Keratinocyte (primary cell): ENCODE data around the gene THOP1. TPM values are rescaled to one million over a fixed set of nuclear protein-coding genes. Genes with fewer than 3 reads are reported as not detected.

ENCODE experiments used
- DNase-seq: peaks from one replicate; pipeline ENCODE4 v3.0.0-alpha.2; 2011; ENCODE audit warnings: low read depth, missing footprints, low spot score
- FAIRE-seq: peaks from 2 replicates; lab custom pipeline; 2011; peaks lifted over from hg19 to GRCh38; lab: Jason Lieb, UNC
- H2AFZ ChIP-seq: 2 replicates; pipeline ENCODE4 v1.6.0; 2012; ENCODE audit warnings: low read length, control low read depth, inconsistent platforms; ENCODE audit not compliant: control insufficient read depth
- H3K27ac ChIP-seq: 2 replicates; pipeline ENCODE4 v1.5.1; 2011; ENCODE audit warnings: low read length; ENCODE audit not compliant: control insufficient read depth, insufficient read depth
- H3K27me3 ChIP-seq: 3 replicates; pipeline ENCODE4 v1.6.0; 2011; ENCODE audit warnings: low read length; ENCODE audit not compliant: control insufficient read depth, insufficient read depth; ENCODE audit errors: extremely low read depth
- H3K36me3 ChIP-seq, 2 experiments: 2 replicates in 1 of 2; 3 replicates in 1 of 2; pipeline ENCODE4 v1.5.1; 2011; ENCODE audit warnings: low read length in 2 of 2, mild to moderate bottlenecking in 1 of 2; ENCODE audit not compliant: control insufficient read depth in 2 of 2, insufficient read depth in 2 of 2; ENCODE audit errors: extremely low read depth in 1 of 2
- H3K4me1 ChIP-seq: 3 replicates; pipeline ENCODE4 v1.5.1; 2011; ENCODE audit warnings: low read length; ENCODE audit not compliant: control insufficient read depth, insufficient read depth; ENCODE audit errors: extremely low read depth
- H3K4me2 ChIP-seq: 3 replicates; pipeline ENCODE4 v1.6.0; 2011; ENCODE audit warnings: low read depth, low read length; ENCODE audit not compliant: control insufficient read depth, insufficient read depth; ENCODE audit errors: extremely low read depth
- H3K4me3 ChIP-seq, 3 experiments: fragments of 200-600 bp in 1 of 3; sonication (generic) in 1 of 3; 2 replicates in 2 of 3; 3 replicates in 1 of 3; pipeline ENCODE4 v1.5.1; 2011 to 2016; ENCODE audit warnings: low read length in 3 of 3, mild to moderate bottlenecking in 3 of 3, control low read depth in 2 of 3, inconsistent platforms in 1 of 3, low read depth in 1 of 3, mixed read lengths in 1 of 3, mixed run types in 1 of 3, moderate library complexity in 1 of 3; ENCODE audit not compliant: control insufficient read depth in 2 of 3, insufficient read depth in 2 of 3; ENCODE audit errors: extremely low read depth in 1 of 3
- H3K79me2 ChIP-seq: 2 replicates; pipeline ENCODE4 v1.6.0; 2012; ENCODE audit warnings: low read length; ENCODE audit not compliant: control insufficient read depth, insufficient read depth
- H3K9ac ChIP-seq: 3 replicates; pipeline ENCODE4 v1.6.0; 2011; ENCODE audit warnings: low read length; ENCODE audit not compliant: control insufficient read depth, insufficient read depth; ENCODE audit errors: extremely low read depth
- H3K9me1 ChIP-seq: 3 replicates; pipeline ENCODE4 v1.6.0; 2011; ENCODE audit warnings: low read length; ENCODE audit not compliant: control insufficient read depth, insufficient read depth; ENCODE audit errors: extremely low read depth
- H3K9me3 ChIP-seq: 2 replicates; pipeline ENCODE4 v1.5.1; 2012; ENCODE audit warnings: low read depth, low read length; ENCODE audit not compliant: control insufficient read depth
- H4K20me1 ChIP-seq: 3 replicates; pipeline ENCODE4 v1.6.0; 2011; ENCODE audit warnings: low read length; ENCODE audit not compliant: control insufficient read depth, insufficient read depth; ENCODE audit errors: extremely low read depth
- EZH2 ChIP-seq: IDR thresholded peaks from one replicate; pipeline ENCODE4 v1.6.1; 2012; ENCODE audit warnings: inconsistent platforms, mild to moderate bottlenecking, low read length, moderate library complexity
- dilution Hi-C: fragments of 300-500 bp; cut with MboI; formaldehyde crosslinking; loops from one replicate; pipeline ENCODE4 v1.7.0; 2020; ENCODE audit warnings: low sequenced_read_pairs; ENCODE audit not compliant: extremely low pct_ligation_motif_present
- polyA minus RNA-seq, 3 experiments: library from RNA; depleted of rRNA, polyadenylated mRNA; stranded (reverse); fragments of >200 nt; gene quantifications; 1 replicate in 1 of 3; 2 replicates in 1 of 3; 3 replicates in 1 of 3; pipeline ENCODE4 v1.2.3, GENCODE V29; 2011
- polyA plus RNA-seq, 5 experiments: library from polyadenylated mRNA; depleted of rRNA in 3 of 5; stranded (reverse) in 3 of 5; stranded (forward) in 1 of 5; unstranded in 1 of 5; fragments of >200 nt; gene quantifications; 1 replicate in 1 of 5; 2 replicates in 3 of 5; 3 replicates in 1 of 5; pipeline versions ENCODE4 v1.2.1 to v1.2.3, GENCODE V29; 2011 to 2012; ENCODE audit warnings: missing spikeins in 2 of 5, low read depth in 1 of 5, low replicate concordance in 1 of 5
- TF ChIP-seq, protein P1 (sequence below), 3 experiments: IDR thresholded peaks in 1 of 3; conservative IDR thresholded peaks in 1 of 3; optimal IDR thresholded peaks in 1 of 3; 2 replicates in 2 of 3; 3 replicates in 1 of 3; pipeline versions ENCODE3 to v1.5.1; 2011; ENCODE audit warnings: low read length in 3 of 3, mild to moderate bottlenecking in 3 of 3, moderate library complexity in 2 of 3, control low read depth in 1 of 3, inconsistent platforms in 1 of 3; ENCODE audit not compliant: insufficient read depth in 2 of 3; ENCODE audit errors: extremely low read depth in 1 of 3

Gene THOP1
- polyA plus RNA-seq, result 62.0 to 75.7 TPM (median 69.9 TPM) in 3 replicates
- 21.8 TPM for polyA plus RNA-seq (2011; ENCODE audit: low read depth)
- polyA plus RNA-seq (2011; cell fraction: cytosol; rRNA removed), result 30.5 and 65.9 TPM in 2 replicates
- polyA plus RNA-seq (2011; cell fraction: nucleus; rRNA removed), result 76.0 and 84.9 TPM in 2 replicates
- polyA plus RNA-seq (2012; ENCODE audit: low replicate concordance), result 21.7 and 94.6 TPM in 2 replicates
- polyA minus RNA-seq, result 51.3 to 82.3 TPM (median 55.6 TPM) in 3 replicates
- 87.3 TPM for polyA minus RNA-seq (2011; cell fraction: cytosol; rRNA and poly(A)+ RNA removed)
- polyA minus RNA-seq (2011; cell fraction: nucleus; rRNA and poly(A)+ RNA removed), result 36.2 and 50.8 TPM in 2 replicates

DNA sequence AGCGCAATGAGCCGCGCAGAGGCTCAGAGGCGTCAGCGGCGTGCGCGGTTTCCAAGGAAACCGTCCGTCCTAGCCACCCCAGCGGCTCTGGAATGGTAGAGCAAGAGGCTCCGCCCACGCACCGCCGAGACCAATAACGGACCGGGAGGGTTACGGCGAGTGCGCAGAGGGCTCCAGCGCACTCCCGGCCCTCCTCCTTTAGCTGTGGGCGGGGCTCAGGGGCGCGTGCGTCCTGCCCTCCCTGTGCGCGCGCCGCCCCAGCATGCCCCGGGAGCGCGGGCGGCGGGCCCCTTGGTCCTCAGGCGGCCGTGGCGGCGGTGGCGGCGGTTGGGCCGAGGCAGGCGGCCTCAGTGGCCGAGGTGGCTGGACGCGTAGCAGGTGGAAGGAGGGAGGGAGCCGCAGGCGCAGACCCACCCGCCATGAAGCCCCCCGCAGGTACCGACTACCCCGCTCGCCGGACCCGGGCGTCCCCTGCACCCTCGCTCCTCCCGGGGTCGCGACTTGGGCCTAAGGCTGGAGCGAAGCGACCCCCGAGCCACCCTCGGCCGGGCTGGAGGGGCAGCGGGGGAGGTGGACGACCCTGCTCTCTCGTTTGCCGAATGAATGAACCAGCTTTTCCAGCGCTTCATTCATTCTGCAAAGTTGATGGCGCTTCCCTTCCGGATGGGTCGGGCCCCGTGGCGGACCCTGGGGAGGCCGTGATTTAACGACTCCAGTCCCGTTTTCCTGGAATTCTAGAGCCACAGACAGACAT lies at the start of gene THOP1:
Gene THOP1, plus strand, starts transcription at position 260 of the 754 bp plus-strand sequence. Its CDS starts 160 bp downstream, at position 420.
- Histone ChIP-seq H3K4me3 (peak within 1 kb of the TSS; percentile 90 to 97 (median 97)), H3K4me1 (peaks cover 25% of the 10 kb centered on the region), H4K20me1 (peaks cover 9% of the 10 kb centered on the region), H3K9me1 (peaks cover 5% of the 10 kb centered on the region), H3K27ac (peak within 1 kb of the TSS; percentile 82), H3K27me3 (no peaks in the 10 kb centered on the region), H3K9ac (peak within 1 kb of the TSS; percentile 85), H3K4me2 (peak within 1 kb of the TSS; percentile 94), H3K79me2 (peaks cover 72% of the 10 kb centered on the region), H2AFZ (peak within 1 kb of the TSS; percentile 84), H3K9me3 (no peaks in the 10 kb centered on the region), H3K36me3 (peaks cover 8 to 14% of the 10 kb centered on the region in 2 experiments)
- no peak for TF ChIP-seq EZH2
- TF ChIP-seq, protein P1, sequence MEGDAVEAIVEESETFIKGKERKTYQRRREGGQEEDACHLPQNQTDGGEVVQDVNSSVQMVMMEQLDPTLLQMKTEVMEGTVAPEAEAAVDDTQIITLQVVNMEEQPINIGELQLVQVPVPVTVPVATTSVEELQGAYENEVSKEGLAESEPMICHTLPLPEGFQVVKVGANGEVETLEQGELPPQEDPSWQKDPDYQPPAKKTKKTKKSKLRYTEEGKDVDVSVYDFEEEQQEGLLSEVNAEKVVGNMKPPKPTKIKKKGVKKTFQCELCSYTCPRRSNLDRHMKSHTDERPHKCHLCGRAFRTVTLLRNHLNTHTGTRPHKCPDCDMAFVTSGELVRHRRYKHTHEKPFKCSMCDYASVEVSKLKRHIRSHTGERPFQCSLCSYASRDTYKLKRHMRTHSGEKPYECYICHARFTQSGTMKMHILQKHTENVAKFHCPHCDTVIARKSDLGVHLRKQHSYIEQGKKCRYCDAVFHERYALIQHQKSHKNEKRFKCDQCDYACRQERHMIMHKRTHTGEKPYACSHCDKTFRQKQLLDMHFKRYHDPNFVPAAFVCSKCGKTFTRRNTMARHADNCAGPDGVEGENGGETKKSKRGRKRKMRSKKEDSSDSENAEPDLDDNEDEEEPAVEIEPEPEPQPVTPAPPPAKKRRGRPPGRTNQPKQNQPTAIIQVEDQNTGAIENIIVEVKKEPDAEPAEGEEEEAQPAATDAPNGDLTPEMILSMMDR (optimal IDR thresholded peaks at IDR 0.05 in 1 of 3, IDR thresholded peaks at IDR 0.05 in 1 of 3, conservative IDR thresholded peaks at IDR 0.05 in 1 of 3; ENCODE audit: extremely low read depth in 1 of 3, insufficient read depth in 2 of 3, low read length in 3 of 3), result no peak
- DNase-seq, result peak; percentile 73
- dilution Hi-C loops, result no loop called here
- peak; percentile 68 for FAIRE-seq

DNA sequence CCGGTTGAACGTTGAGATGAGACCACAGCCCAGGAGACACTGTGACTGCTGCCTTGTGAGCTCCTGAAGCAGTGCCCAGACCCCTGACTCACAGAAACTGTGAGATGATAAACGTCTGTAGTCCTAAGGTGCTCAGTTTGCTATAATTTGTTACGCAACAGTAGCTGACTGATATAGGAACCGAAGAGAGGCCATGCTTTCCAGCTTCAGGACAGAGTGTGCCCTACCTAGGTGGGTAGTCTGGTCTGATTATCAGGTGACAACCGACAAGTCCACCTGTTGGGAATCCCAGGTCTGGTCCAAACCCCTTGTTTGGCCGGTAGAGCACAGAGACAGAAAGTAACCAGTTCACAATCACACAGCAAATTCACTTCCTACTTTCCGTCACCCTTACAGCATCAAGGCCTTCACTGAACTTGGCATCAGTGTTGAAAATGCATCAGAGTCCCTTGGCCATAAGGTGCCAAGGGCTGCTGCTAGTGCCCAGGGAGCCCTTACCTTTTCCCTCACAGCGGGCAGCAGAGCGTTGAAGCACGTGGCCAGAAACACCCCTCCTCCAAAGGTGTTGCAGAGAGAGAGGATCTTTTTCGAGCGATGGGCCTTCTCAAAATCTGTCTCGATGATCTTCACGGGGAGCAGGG lies 48.6 kb upstream of the THOP1 start:
- Histone ChIP-seq H3K27me3 (no peaks in the 10 kb centered on the region), H3K4me2 (no peak overlapping the region), H2AFZ (no peak overlapping the region), H3K27ac (no peak overlapping the region), H3K9ac (no peak overlapping the region), H4K20me1 (no peaks in the 10 kb centered on the region), H3K4me3 (no peak overlapping the region), H3K9me3 (no peaks in the 10 kb centered on the region), H3K4me1 (peaks cover 10% of the 10 kb centered on the region), H3K36me3 (peaks cover 11 to 13% of the 10 kb centered on the region in 2 experiments), H3K79me2 (peaks cover 11% of the 10 kb centered on the region), H3K9me1 (no peaks in the 10 kb centered on the region)
- dilution Hi-C loops, result no loop called here
- TF ChIP-seq, protein P1 (optimal IDR thresholded peaks at IDR 0.05 in 1 of 3, IDR thresholded peaks at IDR 0.05 in 1 of 3, conservative IDR thresholded peaks at IDR 0.05 in 1 of 3; ENCODE audit: extremely low read depth in 1 of 3, insufficient read depth in 2 of 3, low read length in 3 of 3), result no peak
- no peak for TF ChIP-seq EZH2
- DNase-seq (no peak), FAIRE-seq (no peak)
